IPS-18c (cell line): ENCODE data around the gene SLC12A3.
"Not testable (repeated sequence)": the region's sequence is repeated elsewhere in the genome, so short reads cannot be mapped to it uniquely, and the experiment has no call there.

ENCODE experiments used
- H3K4me3 ChIP-seq: 2 replicates; pipeline ENCODE4 v1.7.0; 2013; ENCODE audit warnings: low read depth, mild to moderate bottlenecking, low read length, moderate library complexity; ENCODE audit not compliant: insufficient read depth
- H3K9me3 ChIP-seq: one replicate; pipeline ENCODE4 v1.6.1; 2013; ENCODE audit warnings: mild to moderate bottlenecking, low read length, moderate library complexity; ENCODE audit not compliant: control insufficient read depth, insufficient read depth

Gene SLC12A3

DNA sequence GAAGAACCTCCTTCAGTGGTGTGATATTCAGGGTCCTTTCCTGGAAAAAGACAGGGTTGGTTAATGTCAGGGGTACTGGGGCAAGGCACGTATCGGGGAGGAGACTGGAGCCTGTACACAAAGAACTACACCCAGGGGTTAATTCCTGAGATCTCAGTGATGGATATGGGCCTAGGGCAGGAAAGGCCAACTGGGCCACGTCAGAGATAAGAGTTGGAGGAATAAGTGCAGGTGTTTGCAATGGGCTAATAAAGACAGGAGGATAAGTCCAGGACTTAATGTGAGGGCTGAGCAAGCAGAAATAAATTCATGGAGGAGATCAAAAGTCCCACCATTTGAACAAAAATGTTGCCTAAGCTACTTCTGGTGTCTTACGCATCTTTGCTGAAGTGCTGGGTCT lies 56.6 kb downstream of the SLC12A3 start:
- no peaks in the 10 kb centered on the region for H3K9me3 ChIP-seq
- H3K4me3 ChIP-seq, result no peak overlapping the region

DNA sequence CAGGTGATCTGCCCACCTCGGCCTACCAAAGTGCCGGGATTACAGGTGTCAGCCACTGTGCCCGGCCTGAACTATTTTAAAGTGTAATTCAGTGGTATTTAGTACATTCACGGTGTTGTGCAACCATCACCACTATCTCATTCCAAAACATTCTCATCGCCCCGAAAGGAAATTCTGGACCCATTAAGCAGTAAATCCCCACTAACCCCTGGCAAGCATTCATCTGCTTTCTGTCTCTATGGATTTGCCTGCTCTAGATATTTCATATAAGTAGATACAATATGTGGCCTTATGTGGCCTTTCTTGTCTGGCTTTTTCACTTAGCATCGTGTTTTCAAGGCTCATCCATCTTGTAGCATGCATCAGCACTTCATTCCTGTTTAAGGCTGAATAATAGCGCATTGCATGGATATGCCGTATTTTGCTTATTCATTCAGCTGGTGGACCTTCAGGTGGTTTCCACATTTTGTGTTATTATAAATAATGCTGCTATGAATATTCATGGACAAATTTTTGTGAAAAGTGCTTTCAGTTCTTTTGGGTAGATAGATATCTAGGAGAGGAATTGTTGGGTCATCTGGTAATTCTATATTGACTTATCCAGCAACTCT lies 58.6 kb downstream of the SLC12A3 start:
- H3K4me3 ChIP-seq, result no peak overlapping the region
- no peaks in the 10 kb centered on the region for H3K9me3 ChIP-seq

DNA sequence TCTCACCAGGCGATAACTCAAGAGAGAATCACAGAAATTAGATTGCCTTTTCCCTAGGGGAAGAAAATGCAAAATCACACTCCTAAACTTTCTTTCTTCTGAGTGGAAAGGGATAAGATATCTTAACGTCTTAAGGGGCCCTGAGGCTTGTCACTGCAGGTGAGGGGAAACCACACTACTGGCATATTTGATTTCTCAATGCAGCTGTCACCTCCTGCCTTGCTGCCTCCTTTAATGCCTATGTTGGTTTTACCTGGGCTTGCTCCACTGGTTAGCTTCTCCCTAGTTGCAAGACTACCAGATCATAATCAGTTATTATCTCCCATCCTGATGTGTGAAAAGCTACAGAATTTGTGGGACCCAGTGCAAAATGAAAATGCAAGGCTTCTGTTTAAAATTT lies 62.5 kb downstream of the SLC12A3 start:
- Histone ChIP-seq H3K9me3 (no peaks in the 10 kb centered on the region), H3K4me3 (no peak overlapping the region)

DNA sequence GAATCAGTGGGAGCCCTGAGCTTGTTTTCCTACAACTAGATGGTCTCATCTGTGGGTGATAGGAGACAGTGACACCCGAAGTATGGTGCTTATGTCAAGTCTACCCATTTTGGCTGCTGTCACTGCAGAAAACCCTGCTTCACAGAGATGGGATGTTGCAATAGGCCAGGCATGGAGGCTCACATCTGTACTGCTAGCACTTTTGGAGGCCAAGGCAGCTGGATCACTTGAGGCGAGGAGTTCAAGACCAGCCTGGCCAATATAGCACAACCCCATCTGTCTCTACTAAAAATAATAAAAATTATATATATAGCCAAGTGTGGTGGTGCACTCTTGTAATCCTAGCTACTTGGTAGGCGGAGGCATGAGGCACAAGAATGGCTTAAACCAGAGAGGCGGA lies 64.6 kb downstream of the SLC12A3 start:
- Histone ChIP-seq H3K9me3 (no peaks in the 10 kb centered on the region), H3K4me3 (no peak overlapping the region)

DNA sequence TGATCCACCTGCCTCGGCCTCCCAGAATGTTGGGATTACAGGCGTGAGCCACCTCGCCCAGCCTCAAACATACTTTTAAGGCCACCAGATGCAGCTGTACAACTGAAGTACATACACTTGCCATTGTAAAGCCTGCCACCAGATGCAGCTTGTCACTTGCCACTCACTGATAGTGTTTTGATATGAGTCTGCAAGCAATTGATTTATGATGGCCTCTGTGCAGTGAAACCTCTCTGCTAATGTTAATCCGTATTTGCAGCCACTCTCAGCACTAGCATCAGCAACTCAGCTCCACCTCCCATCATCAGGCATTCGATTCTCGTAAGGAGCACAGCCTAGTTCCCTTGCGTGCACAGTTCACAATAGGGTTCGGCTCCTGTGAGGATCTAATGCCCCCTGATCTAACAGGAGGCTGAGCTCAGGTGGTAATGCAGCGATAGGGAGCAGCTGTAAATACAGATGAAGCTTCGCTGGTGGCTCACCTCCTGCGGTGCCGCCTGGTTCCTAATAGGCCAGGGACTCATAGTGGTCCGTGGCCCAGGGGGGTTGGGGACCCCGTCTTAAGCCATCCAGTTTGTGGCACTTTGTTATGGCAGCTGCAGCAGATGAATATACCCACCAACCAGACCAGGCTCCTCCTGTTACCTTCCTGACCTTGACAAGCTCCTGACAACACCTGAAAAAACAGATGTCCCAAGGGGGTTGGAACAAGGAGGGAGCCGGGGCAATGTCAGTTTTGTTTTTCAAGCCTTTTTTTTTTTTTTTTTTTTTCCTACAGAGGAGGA lies 65.7 kb downstream of the SLC12A3 start:
- no peak overlapping the region; the same call in none of the 2 replicates for H3K4me3 ChIP-seq
- no peaks in the 10 kb centered on the region for H3K9me3 ChIP-seq

DNA sequence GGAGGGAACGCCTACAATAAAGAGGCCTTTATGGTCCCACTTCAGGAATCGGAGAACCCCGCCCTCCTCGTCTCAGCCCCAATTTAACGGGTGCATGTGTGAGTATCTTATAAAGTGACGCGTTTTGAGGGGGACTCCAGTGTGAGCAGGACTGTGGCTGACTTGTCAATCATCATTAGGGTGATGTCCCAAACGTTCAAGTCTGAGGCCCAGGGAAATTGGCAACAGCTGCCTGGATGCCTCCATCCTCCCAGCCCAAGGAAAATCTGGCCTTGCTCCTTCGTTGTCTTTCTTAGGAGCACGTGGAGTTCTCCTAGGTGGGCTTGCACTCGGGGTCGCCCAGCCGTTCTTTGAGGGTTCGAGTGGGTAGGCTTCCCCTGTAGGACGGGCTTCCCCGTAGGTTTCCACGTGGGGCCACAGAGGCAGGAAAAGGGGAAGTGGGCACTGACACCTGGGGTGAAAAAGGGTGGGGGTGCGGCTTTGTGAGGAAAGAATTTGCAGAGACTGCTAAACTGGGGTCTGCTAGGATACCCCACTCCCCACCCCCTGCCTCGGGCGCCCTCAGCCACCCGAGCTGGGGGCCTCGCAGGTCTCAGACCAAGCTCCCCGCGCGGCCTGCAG lies 66.4 kb downstream of the SLC12A3 start:
- H3K9me3 ChIP-seq, result no peaks in the 10 kb centered on the region
- H3K4me3 ChIP-seq, result peak overlapping the region; percentile 57

DNA sequence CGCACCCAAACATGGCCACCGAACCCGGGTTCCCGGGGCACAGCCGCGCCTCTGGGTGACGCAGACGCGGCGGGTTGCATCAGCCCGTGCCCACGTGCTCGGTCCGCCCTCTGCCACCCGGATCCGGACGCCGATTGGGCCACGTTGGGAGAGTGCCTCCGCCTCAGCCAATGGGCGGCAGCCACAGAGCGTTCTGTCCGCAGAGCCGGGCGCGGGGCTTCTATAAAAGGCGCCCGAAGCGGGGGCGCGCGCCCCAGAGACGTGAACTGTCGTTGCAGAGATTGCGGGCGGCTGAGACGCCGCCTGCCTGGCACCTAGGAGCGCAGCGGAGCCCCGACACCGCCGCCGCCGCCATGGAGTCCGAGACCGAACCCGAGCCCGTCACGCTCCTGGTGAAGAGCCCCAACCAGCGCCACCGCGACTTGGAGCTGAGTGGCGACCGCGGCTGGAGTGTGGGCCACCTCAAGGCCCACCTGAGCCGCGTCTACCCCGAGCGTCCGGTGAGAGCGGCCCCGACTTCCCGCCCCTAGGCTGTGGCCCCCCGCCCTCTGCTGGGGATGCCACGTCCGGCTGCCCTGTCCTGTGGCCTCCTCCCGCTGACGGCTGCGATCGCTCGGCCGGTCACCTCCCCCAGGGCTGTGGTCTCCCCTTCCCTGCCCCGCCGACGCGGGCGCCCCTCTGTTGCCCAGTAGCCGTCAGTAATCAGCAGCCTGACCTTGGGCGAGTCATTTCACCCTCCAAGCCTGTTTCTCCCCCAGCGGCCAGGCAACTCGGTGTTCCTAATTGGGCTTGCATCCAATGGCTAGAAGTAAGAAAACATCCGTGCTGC lies 67.1 kb downstream of the SLC12A3 start, which contains the start of gene HERPUD1:
Gene HERPUD1, plus strand, starts transcription at position 251 of the 829 bp plus-strand sequence. Its CDS starts 103 bp downstream, at position 354.
- Histone ChIP-seq H3K9me3 (no peaks in the 10 kb centered on the region), H3K4me3 (peak within 1 kb of the TSS; percentile 83)

DNA sequence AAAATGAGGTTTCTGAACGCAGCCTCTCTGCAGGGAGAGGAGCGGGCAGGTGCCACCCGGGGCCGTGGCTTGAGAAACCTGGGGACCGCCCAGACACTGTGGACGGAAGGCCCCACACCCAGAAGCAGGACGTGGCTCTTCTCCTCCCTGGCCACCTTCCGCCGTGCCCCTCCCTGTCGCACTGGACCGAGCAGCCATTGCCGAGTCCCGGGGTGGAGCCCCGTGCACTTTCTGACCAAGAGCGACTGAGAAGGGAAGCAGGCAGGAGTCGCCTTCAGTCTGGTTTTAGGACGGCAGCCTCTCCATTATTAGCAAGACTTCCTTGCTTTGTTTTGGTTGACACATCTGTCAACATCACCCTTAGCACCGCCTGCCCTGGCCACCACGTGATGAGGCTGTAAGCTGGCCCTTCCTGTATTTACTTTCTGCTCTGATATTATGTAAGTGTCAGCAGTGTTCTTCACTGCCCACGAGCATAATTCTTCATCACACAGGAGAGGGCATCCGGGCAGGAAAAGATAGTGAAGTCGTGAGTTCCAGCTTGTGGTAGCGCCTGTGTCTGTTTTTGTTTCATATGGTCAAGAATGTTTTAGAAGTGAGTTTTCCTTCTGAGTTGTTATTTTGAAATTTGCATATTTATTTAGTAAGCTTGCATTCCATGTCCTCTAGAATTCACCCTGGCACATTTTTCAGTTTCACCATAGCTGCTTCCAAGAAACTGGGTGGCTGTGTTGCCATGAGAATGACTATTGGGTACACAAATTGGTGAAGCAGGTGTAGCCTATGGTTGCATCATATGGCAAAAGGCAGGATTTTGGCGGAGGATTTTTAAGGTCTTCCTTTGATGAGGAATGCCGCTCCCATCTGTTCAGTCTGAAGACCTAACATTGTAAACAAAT lies 68.0 kb downstream of the SLC12A3 start:
- Histone ChIP-seq H3K9me3 (no peaks in the 10 kb centered on the region), H3K4me3 (peak overlapping the region; percentile 83)

DNA sequence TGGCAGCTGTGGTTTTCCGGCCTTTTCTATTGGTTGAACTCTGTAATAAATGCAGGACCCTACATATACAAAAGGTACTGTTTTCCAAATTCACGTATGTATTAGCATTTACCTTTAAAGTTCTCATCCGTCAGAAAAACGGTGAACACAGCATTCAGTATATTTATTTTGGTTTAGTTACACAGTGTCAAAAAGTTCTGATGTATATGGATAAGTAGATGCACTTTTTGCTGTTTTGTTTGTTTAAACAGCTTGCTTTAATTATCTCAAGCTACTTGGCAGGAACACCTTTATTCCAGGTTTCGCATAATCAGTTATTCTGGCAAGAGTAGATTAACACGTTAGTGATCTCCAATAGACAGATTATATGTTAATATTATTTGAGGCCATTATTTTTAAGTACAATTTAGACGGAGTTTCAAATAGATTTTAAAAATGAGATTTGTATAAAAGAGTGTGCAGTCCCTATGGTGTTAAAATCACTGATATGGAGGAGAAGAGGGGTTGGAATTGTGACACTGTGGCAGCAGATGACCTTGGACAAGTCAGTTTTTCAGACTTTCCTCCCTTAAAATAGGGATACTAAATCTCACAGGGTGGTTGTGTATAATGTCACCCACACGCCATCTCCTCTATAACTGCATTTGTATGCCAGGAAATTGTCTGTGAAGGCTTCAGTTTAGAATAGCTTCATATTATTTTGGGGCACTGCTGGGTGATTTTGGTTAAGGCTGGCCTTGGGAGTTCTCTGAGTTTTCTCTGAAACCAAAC lies 69.0 kb downstream of the SLC12A3 start:
- no peaks in the 10 kb centered on the region for H3K9me3 ChIP-seq
- H3K4me3 ChIP-seq, result no peak overlapping the region; the same call in 1 of the 2 replicates

DNA sequence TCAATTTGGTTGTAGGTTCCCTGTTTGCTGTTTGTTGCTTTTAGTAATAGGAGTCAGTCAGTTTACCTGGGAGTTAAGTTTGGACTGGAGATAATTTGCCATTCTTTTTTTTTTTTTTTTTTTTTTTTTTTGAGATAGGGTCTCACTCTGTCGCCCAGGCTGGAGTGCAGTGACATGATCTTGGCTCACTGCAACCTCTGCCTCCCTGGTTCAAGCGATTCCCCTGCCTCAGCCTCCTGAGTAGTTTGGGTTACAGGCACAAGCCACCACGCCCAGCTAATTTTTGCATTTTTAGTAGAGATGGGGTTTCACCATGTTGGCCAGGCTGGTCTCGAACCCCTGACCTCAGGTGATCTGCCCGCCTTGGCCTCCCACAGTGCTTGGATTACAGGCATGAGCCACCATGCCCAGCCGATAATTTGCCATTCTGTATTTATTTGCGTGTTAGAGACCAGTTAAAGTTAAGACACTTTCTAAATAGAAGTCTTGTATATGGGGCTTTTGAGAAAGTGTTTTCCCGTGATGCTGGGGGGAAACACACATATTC lies 69.7 kb downstream of the SLC12A3 start:
- not testable (repeated sequence) for H3K9me3 ChIP-seq, H3K4me3 ChIP-seq

DNA sequence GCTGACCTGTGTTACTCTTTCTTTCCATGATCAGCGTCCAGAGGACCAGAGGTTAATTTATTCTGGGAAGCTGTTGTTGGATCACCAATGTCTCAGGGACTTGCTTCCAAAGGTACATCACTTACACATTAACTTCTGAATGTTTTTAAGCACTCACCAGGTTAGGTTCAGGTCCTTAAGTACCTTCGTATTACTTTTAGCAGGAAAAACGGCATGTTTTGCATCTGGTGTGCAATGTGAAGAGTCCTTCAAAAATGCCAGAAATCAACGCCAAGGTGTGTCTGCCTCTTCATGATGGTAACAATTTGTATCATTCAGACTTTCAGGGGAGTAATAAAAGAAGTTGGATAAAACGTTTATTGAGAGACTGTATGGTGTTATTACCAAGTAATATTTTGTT lies 70.2 kb downstream of the SLC12A3 start:
- Histone ChIP-seq H3K9me3 (no peaks in the 10 kb centered on the region), H3K4me3 (no peak overlapping the region)

DNA sequence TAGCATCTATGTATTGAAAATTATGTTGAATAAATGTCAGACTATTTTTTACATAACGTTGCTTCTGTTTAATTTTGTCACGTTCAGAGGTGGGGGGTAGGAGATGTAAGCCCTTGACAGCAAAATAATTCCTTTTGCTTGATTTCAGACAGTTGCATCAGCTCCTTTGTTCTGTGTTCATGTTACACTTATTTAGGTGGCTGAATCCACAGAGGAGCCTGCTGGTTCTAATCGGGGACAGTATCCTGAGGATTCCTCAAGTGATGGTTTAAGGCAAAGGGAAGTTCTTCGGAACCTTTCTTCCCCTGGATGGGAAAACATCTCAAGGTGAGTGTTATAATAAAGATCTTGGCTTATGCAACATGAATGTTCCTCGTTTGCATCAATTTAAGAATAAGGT lies 71.5 kb downstream of the SLC12A3 start:
- H3K4me3 ChIP-seq, result no peak overlapping the region
- no peaks in the 10 kb centered on the region for H3K9me3 ChIP-seq

DNA sequence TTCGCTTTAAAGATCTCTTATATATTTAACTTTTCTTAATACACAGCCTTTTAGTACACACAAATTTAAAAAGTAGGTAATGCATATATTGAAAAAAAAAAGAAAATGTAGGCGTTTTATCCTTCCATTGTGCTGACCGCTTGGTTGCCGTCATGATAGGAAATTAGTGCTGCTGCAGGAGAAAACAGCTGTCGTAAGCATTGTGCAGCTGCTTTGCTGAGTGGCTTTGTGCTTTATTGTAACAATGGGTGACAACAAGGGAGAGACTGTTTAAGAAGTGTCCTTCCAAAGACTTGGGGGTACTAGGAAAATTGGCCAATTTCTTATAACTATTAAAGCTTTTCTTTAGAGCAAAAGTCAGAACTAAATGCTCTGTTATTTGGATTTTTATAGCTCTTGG lies 71.9 kb downstream of the SLC12A3 start:
- Histone ChIP-seq H3K4me3 (no peak overlapping the region), H3K9me3 (no peaks in the 10 kb centered on the region)

DNA sequence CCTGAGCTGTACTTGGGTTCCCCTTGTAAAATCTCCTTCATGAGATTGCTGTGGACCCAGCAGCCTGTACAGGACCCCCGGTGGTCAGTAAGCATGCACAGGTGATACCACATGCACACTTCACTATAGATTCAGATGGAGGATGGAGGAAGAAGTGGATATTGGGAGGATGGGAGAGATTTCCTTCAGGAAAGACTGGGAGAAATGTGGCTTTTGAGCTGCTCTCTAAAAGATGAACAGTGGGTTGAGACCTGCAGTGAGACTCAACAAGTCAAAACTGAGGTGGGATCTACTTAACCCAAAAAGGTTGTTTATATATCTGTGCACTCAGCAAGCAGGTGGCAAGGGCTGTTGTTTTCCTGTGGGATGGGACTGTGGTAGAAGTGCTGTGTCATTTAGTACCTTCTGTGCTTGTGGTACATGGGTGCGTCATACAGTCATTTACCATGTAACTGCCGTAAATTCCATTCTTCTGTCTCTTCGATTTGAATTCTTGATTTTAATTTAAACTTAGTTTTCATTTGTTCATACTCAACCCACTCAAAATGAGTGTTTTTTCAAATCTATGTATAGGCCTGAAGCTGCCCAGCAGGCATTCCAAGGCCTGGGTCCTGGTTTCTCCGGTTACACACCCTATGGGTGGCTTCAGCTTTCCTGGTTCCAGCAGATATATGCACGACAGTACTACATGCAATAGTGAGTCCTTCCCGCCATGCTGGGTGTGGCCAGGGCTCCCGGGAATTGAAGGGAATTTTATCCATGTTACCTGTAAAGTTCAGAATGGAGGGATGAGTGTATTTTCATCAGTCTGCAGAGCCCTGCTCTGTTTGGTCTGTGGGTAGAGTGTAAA lies 73.9 kb downstream of the SLC12A3 start:
- no peak overlapping the region for H3K4me3 ChIP-seq
- H3K9me3 ChIP-seq, result no peaks in the 10 kb centered on the region

DNA sequence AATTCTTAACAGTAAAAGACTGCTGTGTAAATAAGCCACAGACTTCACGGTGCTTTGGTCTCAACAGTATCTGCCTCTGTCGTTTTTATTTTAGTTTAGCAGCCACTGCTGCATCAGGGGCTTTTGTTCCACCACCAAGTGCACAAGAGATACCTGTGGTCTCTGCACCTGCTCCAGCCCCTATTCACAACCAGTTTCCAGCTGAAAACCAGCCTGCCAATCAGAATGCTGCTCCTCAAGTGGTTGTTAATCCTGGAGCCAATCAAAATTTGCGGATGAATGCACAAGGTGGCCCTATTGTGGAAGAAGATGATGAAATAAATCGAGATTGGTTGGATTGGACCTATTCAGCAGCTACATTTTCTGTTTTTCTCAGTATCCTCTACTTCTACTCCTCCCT lies 74.8 kb downstream of the SLC12A3 start:
- H3K4me3 ChIP-seq, result no peak overlapping the region

More for the DNA sequence above, 74.8 kb downstream of the SLC12A3 start:
- no peaks in the 10 kb centered on the region for H3K9me3 ChIP-seq
